Measurements from ENCODE around the gene SLC35A2.

Gene SLC35A2

DNA sequence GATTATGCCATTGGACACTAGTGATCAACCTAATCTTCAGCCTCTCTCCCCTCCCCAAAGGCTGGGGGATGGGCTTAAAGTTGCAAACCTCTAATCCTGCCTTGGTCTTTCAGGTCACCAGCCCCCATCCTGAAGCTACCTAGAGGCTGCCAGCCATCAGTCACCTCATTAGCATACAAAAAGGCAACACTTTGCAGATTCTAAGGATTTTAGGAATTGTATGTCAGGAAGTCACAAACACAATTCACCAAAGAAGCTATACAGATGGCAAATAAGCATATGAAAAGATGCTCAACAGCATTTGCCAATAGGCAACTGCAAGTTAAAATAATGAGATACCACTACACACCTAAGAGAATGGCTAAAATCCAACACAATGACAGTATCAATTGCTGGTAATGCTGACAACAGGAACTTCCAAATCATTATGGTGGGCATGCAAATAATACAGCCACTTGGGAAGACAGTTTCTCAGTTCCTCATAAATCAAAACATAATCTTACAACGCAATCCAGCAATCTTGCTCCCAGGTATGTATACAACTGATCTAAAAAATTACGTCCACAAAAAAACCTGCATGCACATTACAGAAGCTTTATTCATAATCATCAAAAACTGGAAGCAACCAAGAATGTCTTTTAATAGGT is 16.4 kb upstream of the SLC35A2 start:
- DNase-seq (ENCODE audit: low spot score) = no peak

DNA sequence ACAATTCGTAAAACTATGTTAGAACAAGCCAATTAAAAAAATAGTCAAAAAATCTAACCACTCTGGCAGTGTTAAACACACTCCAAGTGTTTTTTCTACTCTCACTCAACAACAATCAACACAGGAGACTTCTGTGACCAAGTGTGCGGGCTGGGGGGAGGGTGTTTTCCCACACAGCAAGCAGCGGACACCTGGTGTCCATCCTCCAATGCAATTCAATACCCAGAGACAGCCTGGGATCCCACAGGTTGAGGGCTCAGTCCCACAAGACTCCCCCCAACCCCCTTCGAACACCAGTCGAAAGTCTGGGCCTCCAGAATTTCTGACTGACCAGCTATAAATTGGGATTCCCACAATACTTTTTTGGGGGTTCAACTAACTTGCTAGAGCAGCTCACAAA is 15.7 kb upstream of the SLC35A2 start:
- no peak for DNase-seq (ENCODE audit: low spot score)

DNA sequence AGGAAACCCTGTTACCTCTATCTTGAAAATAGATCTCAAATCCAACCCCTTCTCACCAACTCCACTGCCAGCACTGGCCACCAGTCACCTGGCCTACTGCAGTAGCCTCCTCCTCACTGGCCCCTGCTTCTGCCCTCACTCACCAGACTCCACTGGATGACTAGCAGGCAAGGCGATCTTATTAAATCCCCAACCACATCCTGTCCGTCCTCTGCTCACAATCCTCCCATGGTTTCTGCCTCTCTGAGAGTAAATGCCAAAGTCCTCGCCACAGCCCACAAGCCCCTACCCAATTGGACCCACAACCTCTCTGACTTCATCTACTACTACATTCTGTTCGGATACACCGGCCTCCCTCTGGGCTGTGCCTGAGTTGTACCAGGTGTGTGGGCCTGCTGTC is 12.8 kb upstream of the SLC35A2 start:
- no peak for DNase-seq (ENCODE audit: low spot score)

DNA sequence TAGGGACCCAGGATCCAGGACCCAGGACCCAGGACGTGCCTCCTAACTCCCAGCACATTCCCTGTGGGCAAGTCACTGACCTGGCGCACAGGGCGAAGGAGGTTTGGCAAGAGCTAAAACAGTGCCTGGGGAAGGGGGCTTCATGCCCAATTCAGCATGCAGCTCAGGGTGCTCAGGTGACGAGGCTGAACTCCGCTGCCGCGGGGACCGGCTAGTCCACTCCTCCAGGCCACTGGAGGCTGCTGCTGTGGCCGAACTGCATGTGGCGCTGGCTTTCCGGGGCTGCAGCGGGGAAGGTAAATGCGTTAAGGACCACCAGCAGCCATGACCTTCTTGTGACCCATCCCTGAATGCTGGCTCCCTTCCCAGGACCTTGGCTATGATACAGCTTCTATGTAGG is 12.3 kb upstream of the SLC35A2 start:
- no peak for DNase-seq (ENCODE audit: low spot score)

DNA sequence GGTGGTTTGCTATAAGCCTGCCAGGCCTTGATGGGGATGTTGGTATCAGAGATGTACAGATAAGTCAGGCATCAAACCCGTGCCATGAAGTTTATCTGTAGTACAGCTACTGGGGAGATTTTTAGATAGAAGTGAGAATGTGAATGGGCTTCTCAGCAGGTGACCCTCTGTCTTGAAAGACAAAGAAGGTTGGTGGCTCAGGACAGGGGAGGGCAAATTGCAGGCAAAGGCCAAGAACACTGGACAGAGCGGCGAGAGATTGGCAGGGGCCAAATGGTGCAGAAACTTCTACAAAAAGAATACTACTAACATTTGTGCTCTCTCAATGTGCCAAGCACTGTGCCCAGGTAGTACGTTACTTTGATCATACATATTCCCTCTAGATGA is 9.3 kb upstream of the SLC35A2 start:
- DNase-seq (ENCODE audit: low spot score) = no peak

DNA sequence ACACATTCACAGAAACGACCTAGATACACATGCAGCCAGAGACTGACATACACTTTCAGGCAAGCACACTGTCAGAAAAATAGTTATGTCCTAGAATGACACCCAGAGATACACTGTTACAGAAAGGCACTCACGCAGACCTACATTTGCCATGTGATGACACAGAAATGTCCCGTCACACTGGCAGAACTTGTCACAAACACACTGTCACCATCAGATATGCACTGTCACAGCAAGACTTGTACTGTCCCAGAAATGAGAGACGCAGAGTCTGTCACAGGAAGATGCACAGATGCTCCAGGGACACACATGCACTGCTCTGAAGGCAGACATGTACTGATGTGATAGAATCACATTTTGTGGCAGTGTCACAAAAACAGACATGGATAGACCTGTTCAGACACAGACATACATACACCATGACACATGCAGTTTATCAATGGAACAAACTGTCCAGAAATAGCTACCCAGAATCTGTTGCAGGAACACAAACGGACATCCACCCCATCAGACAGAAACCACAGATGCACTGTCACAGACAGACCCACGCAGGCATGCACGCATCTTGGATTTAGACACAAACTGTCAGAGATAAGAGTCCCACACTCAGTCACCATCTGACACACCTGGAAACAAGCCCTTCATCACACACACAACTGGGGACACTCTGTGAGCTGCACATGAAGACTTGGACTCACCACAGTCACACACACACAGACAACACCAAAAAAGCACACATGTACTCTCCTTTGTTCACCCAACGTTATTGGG is 8.7 kb upstream of the SLC35A2 start:
- DNase-seq (ENCODE audit: low spot score) = no peak

DNA sequence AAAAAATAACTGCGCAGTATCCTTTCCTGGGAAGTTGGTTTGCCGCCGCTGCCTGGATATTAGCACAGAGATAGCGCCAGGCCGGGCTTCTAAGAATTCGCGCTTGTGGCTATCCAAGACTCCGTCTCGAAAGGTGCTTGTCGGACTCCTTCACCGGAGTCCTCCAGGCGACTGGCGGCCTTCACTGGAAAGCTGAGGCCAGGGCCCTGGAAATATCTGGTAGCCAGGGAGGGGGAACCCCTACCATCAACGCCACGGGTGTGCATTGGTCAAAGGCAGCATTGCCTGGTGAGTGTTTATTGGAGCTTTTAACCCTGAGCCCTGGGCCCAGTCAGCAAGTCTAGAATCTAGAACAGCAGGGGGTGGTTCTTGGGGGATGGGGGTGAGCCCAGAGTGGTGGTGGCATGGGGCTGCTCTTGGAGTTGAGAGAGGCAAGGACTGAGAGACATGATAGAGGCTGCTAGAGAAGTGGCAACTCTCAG is 8.0 kb upstream of the SLC35A2 start:
- peak; percentile 7 for DNase-seq (ENCODE audit: low spot score)

DNA sequence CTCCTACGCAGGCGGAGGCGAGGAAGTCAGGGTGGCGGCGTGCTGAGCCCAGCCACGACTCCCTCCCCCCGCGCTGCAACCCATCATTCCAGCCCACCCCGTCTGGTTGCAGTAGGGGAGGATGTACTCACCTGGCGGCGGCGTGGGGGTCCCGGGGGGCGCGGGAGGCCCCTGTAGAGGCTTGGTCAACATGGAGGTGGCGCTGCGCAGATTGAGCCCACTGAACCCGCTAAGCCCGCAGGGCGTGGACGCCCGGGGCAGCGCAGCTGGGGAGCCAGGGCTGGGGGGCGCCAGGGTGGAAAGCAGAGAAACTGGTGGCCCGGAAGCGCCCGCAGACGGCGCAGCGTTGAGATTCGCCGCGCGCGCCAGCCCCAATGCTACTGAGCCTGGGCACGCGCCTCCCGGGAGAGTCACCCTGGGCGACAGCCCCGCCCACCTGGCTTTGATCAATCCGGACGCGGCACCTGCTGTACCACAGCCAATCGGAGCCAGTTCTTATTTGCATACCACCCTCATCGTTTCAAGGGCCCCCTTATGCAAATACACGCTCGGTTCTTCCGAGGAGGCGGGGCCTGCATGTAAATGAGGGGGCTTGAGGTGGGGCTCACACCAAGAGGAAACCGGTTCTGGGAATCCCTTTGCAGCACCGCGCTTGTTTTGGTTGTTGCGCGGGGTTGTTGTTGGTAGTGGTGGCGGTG is 7.3 kb upstream of the SLC35A2 start, which contains the start of gene PIM2:
Gene PIM2, minus strand, starts transcription at position 382 of the 698 bp plus-strand sequence. Its CDS starts 190 bp downstream, at position 192.
- peak; percentile 77 for DNase-seq (ENCODE audit: low spot score)

DNA sequence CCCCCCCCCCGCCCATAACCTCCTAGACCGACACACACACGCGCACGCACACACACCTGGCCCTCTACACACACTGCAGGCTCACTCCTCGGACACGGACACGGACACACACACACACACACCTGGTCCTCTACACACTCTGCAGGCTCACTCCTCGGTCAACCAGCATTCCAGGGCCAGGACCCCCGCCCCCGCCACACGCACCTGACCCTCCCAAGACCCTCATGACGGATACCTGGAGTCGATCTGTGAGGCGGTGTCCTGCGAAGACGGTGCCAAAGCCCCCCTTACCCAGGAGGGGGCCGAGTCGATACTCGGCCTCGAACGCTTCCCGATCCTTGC is 6.8 kb upstream of the SLC35A2 start:
- no peak for DNase-seq (ENCODE audit: low spot score)

DNA sequence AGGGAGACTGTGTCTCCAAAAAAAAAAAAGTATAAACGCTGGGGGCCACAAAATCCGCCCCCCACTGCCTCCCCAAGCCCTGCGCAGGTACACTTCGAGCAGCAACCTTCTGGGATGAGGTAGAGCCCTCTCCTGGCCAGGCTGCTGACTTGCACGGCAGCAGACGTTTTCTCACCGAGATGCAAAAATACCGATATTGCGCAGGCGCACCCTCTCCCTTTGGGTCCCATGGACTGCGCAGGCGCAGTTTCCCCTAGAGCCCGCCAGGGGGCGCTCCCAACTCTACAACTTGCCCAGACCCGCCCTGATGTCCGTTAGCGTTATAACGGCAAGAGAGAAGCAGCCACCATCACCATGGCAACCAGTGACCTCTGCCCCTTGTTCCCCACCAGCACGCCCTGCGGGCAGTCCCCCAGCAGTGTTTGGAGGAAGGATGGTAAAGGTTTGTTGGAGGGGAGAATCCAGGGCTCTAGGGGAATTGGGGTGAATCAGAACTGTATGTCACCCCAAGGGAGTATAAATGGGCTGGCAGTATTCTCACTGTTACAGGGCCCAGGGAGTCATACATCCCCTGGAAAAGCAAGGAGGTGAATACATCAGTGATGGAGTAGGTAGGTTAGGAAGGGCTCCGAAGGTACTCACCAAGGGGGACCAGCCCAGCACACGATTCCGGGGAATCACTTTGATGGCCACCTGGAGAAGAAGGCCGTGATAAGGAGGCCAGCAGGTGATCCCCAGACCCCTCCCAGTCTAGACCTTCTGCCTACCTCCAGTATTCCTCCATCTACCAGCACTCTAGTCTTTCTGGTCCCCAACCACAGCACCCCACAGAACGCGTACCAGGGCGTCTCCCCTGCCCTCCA is 5.9 kb upstream of the SLC35A2 start:
- DNase-seq (ENCODE audit: low spot score) = peak; percentile 93

DNA sequence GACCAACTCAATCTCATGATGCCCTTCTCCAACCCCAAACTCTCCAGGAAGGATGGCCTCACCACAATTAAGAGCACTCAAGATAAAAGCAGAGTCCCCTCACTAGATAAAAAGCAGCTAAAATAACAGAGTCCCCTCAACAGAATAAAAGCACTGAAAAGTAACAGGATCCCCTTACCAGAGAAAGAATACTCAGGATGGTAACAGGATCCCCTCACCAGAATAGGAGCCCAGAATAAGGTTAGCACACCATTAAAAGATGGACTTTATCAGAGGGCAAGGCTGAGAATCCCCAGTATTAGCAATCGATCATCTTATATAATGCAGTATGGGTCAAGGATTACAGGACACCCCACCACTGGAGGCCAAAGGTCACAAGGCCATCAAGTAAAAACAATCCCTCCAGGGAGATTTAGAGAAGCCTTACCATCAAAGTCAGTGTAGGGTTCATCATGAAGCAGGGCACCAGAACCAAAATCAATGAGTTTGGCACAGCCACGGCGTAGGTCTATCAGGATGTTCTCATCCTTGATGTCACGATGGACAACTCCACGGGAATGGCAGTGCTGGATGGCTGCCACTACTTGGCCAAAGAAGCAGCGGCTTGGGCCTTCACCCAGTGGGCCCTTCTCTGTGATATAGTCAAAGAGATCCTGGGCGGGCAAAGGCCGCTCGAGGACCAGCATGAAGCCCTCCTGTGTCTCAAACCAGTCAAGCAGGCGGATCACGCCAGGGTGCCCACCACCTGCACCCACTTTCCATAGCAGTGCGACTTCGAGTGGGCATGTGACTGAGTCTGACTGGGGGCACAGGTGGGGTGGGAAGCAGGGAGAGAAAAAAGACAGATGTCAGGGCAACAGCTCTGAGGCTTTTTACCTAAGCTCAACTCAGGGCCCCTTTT is 3.4 kb upstream of the SLC35A2 start:
- DNase-seq (ENCODE audit: low spot score) = no peak

DNA sequence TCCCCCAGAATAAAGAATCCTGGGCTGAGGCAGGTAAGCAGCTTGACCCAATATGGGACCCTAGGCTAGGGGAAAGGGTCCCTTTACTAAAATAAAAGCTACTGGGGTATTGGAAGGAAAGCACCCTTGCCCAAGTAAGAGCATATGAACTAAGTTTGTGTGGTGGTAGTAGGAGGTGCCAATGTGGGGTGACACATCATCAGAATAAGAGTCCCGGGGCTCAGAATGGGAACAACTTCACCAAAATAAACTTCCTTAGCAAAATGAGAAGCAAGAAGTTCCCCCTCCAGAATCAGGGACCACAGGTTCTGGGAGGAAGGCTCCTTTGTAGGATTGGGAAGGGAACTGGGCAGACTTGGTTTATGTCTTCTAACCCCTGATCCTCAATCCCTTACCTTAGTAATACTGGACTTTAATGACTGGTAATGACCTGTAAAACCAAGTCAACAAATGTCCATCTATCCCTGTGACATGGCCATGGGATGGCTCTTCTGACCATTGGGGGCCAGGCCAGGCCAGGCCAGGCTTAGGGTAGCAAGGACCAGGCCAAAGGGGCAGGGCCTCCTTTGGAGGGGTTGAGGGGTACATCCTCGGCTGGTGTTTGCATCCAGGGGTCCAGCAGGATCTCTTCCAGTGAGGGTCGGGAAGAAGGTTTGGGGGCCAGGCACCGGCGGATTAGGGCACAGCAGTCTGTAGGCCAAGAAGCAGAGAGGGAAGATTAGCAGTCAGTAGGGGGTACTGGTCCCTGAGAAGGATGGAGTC is 2.3 kb upstream of the SLC35A2 start:
- no peak for DNase-seq (ENCODE audit: low spot score)

DNA sequence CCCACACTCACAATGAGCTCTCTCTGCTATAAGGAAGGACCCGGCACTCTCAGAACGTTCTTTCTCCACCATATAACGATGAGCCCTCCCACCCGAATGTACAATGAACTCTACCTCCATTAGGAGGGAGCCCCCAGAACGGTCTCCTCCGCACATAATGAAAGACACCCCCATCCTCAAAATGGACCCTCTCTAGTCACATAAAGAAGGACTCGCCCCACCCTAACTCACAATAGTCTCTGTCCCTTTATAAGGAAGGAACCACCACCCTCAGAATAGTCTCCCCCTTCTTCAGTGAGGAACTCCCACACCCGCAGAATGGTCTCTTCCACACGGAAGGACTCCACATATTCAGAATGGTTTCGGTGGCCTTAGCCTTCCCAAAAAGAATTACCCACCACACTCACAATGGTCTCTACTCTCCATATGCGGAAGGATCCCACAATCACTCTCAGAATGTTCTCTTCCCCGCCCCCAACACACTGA is 477 bp downstream of the SLC35A2 start:
- DNase-seq (ENCODE audit: low spot score) = peak; percentile 13

DNA sequence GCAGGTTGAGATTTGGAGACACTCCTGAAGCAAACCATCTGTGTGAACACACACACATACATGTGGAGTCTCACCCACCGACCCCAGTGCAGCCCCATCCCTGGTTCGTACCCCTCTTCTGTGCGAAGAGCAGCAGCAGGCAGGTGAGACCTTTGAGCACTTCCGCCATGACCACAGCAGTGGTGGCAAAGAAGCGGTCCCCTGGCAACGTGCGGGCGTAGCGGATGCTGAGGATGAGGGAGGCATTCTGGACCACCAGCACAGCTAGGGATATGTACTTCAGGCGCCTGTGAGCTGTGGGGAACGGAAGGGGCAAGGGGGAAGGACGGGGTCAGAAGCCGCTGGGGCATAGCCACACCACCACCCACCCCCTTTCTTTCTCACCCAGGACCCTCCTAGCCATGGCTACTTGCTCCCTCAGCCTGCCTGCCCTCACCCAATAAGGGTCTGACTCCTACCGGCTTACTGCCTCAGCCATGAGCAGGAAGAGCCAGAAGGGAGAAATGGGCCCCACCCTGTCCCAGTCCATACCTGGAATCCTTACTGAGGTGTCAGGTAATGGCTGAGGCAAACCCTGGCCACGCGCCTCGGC is 1.6 kb downstream of the SLC35A2 start:
- DNase-seq (ENCODE audit: low spot score) = no peak

DNA sequence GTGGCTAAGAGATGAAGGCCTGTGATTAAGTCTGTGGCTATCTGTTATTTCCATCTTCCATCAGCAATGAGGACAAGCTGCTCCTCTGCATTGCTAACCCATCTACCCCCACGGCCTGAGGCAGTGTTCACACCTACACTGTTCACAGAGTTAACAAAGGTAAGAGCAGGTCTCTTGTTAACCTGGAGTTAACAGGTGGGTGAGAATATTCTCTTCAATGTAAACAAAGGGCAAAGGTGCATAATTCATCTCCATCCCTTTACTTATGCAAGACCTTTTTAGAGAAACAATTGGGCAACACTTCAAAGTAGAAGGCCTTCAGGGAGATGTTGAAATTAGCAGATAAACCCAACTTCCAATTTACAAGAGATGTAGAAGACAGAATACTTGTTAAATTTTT is 2.8 kb downstream of the SLC35A2 start:
- DNase-seq (ENCODE audit: low spot score) = no peak

DNA sequence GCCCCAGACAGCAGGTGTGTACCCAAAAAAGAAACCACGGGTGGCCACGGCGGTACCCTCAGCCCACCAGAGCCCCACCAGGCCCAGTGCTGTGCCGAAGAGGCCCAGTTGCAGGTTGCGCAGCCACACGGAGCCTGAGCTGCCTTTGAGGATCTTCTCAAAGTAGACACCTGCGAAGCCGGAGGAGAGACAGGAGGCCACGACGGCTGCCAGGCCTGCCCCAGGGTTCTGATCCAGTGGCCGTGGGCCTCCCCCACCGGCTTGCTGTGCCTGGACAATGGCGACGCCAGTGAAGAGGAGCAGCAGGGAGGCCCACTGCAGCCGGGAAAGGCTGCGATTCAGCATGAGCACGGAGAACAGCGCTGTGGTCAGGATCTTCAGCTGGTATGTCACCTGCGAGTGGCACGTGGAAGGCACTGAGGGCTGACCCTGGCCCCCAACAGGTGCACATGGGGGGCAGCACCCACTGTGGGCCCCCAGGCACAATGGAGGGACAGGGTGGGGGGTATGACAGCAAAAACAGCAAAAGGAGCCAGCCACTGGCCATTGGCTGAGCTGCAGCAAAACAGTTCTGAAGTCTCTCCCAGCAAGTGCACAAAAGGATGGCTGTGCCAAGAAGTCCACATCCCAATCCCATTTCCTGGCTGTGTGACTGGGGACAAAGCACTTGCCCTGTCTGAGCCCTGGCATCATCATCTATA is 6.2 kb downstream of the SLC35A2 start:
- DNase-seq (ENCODE audit: low spot score) = no peak

DNA sequence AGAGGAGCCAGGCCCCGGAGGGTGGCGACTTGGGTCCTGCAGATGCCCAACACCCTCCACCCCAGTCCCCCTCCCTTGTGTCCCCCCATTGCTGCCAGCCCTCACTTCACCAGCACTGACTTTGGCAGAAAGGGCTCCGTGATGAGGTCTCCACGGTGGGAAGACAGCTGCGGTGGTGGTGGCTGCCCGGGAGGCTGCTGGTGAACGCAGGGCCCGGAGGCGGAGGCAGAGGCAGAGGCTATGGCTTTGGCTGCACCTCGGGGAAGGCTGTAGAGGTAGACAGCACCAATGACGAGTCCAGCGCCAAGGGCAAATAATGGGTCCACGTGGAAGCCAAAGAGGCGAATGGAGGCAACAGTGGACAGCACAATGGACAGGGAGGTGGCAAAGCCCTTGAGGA is 6.8 kb downstream of the SLC35A2 start:
- DNase-seq (ENCODE audit: low spot score) = no peak

DNA sequence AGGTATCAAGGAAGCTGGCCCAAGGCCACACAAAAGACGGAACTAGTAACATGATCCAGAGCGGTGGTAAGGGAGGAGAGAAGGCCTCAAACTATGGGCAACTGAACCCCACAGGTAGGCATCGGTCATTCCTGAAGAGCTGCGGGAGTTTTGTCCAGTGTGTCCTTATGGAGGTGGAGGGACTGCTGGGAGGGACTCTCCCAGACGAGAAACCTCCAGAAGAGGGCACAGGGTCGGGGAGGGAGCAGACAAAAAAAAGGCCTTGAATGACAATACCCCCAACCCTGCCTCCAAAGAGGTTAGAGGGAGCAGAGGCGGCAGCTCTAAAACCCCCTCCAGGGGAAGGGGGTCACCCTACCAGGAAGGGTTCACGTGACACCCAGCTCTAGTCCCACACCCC is 7.3 kb downstream of the SLC35A2 start:
- DNase-seq (ENCODE audit: low spot score) = no peak

DNA sequence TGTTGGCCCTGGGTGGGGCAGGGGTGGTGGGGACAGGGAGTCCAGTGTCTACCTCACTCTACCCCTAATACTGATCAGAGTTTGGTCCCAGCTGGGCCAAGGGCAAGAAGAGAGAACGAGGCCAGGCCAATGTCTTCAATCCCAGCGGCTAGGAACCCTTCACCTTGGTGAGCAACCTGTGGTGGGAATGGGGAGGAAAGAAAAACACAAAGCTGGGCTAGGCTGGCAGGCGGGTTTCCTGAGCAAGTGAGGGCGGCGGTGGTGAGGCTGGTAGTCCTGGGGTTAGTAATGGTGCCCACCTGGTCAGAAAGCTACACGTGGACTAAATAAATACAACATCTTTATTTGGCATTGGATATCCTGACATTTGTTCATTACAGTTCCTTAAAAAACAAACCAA is 8.2 kb downstream of the SLC35A2 start:
- DNase-seq (ENCODE audit: low spot score) = no peak

All from GM03348 (cell line).